ENCODE results near the gene SLC52A3.
"Not testable (repeated sequence)": the region's sequence is repeated elsewhere in the genome, so short reads cannot be mapped to it uniquely, and the experiment has no call there.

The SLC52A3 gene

DNA sequence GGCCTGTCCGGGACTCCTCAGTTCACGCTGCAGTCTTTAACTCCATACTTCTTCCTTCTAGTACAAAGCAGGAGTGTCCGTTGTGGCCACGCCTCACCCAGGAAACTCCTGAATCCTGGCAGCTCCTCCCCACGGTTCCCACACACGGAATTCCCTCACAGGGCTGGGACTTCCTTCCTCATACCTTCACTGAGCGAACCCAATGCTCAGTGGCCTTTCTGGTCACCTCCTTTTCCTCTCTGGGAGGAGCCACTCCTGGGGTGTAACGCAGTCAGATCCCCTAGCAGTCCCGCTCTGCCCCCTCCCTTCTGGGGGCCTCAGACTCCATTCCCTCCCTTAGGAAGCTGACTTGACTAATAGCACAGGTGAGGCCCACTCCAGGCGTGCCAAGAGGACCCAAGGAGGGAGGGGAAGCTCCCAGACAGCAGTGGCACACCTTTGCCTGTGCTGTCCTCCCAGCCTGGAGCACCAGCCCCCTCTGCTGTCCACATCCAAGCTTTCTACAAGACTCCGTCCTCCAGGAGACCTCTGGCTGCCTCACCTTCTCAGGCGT, at the start of gene SLC52A3:
Gene SLC52A3 (minus strand): TSS at position 75 of the 553 bp plus-strand sequence. CDS start 2,726 bp downstream, outside the sequence.
- DNase-seq = no peak

DNA sequence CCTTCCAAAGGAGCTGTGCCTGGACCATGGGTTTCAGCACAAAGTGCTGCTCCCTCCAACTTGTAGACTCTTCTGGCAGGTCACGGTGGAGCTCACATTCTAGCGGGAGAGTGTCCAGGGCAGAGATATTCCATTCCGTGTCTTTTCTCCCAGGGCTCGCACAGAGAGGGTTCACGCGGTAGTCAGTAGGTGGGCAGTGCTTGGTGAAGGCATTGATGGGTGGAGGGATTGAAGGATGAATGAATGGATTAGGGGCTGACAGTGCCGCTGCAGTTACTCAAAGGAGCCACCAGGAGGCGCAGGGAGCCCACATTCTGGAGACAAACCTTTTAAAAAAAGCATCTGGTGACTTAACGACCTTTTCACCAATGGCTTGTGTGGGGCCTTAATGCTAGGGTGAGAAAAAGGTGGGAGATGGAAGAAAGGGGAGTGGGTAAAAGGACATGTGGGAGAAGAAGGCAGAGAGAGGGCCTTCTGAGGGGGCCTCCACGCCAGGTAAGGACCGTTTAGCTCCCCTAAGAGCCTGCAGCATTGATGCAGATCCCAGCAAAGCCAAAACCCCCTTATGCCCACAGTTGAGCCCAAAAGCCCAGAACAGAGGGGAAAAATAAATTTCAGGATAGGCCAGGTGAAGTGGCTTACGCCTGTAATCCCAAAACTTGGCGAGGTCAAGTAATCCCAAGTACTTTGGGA, 47.8 kb upstream of the SLC52A3 start:
- no peak for DNase-seq

DNA sequence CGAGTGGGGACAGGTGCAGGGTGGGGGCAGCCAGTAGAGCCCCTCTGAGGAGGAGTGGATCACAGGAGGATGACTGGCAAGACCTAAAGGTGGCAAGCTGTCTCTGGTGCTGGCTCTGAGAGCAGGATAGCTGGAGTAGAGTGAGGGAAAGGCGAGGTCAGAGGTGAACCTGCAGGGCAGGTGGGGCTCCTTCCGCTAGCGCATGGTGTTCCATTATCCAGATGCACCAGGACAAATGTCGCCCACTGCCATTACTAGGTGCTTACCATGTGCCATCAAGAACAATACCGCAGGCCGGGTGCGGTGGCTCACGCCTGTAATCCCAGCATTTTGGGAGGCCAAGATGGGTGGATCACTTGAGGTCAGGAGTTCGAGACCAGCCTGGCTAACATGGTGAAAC, 46.9 kb upstream of the SLC52A3 start:
- DNase-seq = no peak

DNA sequence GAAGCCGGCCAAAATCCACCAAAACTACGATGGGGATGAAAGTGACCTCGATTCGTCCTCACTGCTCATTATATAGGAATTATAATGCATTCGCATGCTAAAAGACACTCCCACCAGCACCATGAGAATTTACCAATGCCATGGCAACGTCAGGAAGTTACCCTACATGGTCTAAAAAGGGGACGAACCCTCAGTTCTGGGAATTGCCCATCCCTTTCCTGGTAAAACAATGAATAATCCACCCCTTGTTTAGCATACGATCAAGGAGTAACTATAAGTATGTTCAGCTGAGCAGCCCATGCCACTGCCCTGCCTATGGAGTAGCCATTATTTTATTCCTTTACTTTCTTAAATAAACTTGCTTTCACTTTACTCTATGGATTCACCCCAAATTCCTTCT, 45.1 kb upstream of the SLC52A3 start:
- DNase-seq = no peak

DNA sequence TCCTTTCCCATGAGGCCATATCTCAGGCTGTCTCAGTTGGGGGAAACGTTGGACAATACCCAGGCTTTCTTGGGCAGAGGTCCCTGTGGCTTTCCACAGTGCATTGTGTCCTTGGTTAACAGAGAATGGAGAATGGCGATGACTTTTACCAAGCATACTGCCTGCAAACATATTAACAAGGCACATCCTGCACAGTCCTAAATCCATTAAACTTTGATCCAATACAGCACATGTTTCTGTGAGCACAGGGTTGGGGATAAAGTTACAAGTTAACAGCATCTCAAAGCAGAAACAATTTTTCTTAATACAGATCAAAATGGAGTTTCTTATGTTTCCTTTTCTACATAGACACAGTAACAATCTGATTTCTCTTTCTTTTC, 44.1 kb upstream of the SLC52A3 start:
- DNase-seq = not testable (repeated sequence)

DNA sequence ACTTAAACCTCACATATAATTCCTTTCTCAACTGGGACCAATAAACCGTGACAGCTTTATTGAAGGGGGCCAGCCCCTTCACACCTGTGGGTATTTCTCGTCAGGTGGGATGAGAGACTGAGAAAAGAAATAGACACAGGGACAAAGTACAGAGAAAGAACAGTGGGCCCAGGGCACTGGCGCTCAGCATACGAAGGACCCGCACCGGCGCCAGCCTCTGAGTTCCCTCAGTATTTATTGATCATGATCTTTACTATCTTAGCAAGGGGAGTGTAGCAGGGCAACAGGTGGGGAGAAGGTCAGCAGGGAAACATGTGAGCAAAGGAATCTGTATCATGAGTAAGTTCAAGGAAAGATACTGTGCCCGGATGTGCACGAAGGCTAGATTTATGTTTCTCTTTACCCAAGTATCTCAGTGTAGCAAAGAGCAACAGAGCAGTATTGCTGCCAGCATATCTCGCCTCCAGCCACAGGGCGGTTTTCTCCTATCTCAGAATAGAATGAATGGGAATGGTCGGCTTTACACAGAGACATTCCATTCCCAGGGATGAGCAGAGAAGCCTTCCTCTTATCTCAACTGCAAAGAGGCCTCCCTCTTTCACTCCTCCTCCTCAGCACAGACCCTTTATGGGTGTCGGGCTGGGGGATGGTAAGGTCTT, 43.6 kb upstream of the SLC52A3 start:
- DNase-seq = not testable (repeated sequence)

DNA sequence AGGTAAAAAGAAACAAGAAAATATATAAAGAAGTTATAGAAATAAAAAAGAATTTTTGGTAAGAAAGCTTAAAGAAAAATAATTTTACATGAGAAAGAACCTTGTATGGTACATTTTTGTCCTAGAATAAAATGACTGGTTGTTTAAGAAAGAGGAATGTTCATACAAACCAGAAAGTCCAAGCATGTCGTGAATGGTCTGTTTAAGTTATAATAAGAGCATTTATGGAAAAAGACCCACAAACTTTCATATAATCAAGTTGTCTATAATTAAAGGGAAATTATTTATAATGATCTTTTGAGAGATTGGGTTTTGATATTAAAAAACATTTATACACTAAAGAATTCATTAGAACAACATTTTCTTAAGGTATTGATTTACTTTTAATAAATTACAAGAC, 37.4 kb upstream of the SLC52A3 start:
- DNase-seq = no peak

DNA sequence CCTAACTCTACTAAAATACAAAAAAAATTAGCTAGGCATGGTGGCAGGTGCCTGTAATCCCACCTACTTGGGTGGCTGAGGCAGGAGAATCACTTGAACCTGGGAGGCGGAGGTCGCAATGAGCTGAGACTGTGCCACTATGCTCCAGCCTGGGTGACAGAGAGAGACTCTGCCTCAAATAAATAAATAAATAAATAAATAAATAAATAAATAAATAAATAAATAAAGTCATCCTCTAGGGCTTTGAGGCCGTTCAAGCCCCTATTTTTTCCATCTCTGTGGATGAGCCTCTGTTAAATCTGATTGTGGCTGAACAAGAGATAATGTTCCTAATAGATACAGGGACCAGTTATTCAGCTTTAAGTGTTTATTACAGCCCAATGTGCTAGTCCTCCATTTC, 33.4 kb upstream of the SLC52A3 start:
- no peak for DNase-seq

DNA sequence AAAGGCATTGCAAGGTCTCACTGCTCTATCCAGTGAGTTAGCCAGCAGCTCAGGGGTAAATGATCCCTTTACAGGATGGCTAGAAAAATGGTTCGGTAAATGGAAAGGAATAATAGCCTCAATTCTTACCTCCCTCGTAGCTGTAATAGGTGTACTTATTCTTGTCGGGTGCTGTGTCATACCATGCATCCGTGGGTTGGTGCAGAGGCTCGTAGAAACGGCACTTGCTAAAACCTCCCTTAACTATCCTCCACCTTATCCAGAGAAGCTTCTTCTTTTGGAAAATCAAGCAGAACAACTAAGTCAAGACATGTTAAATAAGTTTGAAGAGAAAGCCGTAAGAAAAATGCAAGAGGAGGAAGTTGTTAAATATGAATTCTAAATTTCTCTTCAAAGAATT, 31.7 kb upstream of the SLC52A3 start:
- not testable (repeated sequence) for DNase-seq

DNA sequence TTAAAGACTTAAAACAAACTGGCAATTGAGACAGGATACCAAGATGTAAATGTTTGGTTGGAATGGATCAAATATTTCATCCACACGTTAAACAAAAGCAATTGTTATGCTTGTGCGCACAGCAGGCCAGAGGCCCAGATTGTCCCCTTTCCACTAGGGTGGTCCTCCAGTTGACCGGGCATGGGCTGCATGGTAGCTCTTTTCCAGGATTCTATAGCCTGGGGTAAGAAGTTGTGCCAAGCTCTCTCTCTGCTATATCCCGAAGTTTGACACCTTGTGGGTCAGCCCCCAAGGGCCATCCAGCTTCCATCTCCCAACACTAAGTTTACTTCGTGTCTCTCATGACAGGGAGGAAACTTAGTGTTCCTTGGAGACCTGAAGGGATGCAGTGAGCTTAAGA, 30.4 kb upstream of the SLC52A3 start:
- not testable (repeated sequence) for DNase-seq

DNA sequence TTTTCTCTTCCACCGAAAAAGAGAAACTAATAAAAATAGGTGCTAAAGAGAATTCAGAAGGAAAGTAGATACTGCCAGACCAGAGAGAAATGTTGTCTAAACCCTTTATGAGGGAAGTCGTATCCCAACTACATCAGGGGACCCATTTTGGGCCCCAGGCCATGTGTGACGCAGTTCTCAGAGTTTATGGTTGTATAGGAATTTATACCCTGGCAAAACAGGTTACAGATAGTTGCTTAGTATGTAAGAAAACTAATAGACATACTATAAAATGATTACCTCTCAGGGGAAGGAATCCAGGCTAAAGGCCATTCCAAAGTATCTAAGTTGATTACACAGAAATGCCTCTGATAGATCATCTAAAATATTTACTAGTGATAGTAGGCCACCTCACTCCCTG, 28.6 kb upstream of the SLC52A3 start:
- no peak for DNase-seq

DNA sequence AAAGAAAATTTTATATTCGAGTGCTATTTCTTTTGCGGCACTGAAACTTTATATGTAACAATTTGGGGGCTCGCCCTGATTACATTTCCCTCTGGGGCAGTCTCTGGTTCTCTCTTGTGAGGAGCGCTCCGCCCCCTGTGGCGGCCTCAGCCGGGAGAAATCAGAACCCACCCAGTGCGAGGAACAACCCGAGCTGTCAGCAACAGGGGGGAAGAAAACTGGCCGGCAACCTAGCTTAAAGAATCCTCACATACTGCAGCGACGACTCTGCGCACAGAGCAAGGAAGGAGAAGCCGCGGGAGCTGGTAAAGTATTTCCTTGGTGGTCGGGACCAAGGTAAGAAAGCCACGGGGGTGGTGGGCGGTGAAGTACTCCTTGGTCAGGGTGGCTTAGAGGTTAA, 23.9 kb upstream of the SLC52A3 start:
- DNase-seq = no peak

DNA sequence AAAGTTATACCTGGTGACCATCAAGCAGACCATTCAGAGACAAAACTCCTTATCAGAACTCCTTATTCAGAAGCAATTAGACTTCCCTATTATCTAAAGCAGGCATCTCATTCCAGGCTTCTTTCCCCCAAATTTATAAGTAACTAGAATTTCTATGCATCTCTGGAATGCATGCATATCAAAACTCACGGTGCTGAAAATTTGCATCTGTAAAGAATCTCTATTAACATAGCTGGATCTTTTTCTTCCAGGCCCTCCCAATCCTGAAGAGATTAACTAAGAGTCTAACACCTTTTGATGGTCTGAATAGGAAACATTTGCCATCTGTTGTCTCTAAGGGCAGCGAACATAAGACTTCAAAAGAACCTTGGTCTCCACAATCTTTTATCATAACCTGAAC, 22.8 kb upstream of the SLC52A3 start:
- DNase-seq = no peak

DNA sequence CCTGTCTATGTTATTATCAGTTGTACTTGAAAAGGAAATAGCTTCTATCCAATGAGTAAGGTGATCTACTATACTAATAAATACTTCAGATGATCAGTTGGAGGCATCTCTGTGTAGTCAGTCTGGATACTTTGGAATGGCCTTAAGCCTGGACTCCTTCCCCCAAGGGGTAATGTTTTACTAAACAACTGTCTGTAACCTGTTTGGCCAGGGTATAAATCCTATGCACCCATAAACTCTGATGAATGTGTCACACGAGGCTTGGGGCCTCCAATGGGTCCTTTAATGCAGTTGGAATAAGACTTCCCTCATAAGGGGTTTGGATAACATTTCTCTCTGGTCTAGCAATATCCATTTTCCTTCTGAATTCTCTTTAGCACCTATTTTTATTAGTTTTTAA, 19.5 kb upstream of the SLC52A3 start:
- DNase-seq = no peak

DNA sequence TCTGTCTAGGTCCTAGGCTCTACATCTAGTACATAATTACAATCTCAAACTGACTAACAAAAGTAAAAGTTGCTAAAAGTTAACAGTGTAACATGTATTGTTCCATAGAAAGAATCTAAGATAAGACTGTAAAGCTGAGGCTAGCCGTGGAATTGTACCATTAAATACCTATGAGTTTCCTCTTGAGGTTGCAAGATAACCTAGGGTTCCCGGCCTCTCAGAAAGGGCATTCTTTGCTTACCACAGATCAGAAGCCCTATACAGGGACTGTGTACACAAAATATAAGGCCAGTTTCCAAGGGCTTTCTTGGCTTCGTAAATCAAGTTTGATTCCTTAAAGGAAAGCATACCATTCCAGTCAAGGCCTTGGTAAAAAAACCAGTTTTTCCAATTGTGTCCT, 11.5 kb upstream of the SLC52A3 start:
- no peak for DNase-seq

DNA sequence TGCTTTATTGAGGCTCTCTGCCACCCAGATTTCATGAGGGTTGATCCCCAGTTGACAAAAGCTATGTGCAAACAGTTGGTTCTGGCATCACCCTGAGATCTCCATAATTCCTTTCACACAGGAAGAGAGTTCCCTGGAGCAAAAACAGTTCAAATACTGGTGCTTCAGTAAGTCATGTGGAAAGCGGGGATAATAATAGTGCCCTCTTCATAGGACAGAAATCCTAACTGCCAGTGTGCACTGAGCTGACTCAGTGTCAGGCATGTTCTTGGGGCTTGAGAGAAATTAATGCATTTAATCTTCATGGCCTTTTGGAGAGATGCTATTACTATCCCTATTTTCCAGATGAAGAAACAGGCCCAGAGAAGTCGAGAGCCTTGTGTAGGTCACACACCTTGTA, 7.9 kb upstream of the SLC52A3 start:
- no peak for DNase-seq

DNA sequence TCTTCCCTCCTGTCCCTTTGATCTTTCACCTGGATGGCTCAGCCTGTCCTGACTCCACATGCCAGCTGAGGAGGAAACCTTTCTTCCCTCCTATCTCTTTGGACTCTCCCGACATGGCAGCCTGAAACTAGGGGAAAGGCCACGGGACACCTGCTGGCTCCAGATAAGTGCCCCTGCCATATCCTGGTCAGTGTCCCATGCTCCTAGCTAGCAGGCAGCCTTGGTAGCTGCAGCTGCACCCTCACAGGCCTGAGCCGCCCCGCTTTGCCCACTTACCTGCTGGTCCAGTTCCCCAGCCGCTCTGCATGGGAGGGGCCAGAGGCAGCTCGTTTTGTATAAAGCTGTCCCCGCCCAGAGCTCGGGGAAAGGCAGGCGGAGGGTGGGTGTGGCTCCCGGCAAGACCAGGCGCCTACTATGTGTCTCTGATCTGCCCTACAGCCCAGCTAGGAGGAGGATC, 7.4 kb upstream of the SLC52A3 start:
- no peak for DNase-seq

DNA sequence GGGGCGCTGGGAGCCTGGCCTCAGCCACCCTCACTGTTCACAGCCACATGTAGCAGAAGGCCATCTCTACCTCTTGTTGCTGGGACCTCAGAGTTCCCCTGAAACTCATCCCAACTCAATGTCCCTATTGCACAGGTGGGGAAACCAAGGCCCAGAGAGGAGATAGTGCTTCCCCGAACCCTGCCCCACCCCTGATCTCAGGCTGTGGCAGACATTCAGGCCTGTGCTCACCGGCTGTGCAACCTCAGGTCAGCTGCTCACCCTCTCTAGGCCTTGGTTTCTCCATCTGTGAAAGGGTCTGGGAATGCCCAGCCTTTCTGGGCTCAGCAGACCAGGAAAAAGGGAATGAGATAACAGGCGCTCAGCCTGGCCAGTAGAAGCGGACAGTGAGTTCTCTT, 6.4 kb upstream of the SLC52A3 start:
- DNase-seq = no peak

DNA sequence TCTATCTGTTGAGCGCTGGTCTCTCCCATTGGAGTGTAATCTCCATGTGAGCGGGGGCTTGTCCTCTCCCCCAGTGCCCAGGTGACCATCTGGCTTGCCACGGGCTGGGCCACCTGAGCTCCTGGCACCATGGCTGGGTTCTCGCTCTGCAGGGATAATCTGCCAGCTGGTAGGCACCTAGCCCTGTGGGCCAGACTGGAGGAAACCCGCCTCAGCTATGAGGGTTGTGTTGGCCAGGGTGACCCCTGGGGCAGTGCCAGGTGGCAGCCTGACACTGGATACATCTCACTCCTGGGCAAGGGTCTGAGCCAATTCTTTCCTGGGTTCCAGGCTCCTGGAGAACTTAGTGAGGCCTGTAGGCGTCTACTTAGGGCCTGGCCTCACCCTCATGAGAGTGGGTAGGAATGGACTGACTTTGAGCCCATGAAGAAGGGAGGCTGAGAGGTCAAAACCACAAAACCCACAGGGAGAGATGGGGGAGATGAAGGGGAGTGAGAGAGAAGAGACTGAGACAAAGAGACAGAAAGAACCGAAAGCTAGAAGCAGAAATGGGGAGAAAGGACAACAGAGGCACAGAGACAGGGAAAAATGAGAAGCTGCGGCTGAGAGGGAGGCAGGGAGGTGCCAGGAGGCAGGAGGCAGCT, 5.8 kb upstream of the SLC52A3 start:
- no peak for DNase-seq

DNA sequence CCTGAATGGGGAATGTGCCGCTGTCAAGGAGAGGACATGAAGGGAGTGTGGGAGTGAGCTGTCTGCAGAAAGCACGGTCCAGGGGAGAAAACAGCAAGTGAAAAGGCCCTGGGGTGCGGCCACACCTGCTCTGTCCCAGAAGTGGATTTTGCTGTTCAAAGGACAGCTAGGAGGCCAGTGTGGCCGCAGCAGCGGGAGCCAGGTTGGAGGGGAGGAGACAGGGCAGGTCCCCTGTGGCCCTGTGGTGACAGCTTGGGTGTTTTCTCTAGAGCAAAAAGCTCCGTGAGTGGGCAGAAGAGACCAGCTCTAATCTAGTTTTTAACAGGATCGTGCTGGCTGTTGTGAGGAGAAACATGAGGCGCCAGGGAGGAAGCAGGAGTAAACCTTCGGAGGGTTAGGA, 4.5 kb upstream of the SLC52A3 start:
- no peak for DNase-seq

DNA sequence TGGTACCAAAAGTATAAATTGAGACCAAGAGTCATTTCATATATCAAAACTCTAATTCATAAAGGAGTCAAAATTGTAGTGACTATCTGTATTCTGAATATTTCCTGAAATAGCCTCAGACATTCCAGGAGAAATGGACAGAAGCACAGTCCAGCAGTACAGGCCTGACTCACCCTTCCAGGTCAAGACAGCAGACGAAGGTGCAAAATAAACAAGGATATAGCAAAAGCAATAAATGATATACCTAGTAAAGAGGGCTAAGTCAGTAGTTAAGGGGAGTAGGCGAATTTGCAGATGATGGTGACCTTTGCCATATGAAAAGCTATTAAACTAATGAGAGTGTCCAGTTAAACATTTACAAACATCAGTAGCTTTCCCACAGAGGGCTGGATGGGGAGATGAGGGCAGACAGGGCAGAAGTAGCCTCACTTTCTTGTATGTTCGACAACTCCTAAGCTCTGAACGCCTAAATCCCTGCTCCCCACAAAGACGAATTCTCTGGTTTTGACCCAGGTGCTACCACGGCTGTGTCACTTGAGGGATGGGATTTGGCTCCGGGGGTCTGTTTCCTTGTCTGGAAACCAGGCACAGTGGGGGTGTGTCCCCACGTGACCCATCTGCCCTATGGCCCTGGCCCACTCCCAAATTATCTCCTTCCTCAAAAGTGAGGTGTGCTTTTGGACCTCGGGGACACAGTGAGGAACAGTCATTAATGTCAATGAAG, 3.6 kb upstream of the SLC52A3 start:
- DNase-seq = no peak

DNA sequence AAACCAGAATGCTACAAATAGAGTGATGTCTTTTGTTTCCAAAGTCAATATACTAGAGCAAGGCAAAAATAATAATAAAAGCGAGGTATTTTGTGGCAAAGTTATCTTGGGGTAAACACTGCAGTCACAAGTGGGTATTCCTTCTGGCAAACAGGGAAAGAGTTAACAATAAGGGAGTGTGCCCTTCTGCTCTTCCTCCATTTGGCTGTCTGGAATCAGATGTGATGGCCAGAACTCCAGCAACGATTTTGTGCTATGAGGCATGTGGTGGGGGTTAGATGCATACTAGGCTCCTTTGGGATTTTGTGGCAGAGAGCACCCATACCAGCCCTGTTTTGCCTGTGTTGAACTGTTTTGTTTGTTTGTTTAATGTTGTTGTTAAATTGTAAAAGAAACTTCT, 2.4 kb upstream of the SLC52A3 start:
- DNase-seq = no peak

DNA sequence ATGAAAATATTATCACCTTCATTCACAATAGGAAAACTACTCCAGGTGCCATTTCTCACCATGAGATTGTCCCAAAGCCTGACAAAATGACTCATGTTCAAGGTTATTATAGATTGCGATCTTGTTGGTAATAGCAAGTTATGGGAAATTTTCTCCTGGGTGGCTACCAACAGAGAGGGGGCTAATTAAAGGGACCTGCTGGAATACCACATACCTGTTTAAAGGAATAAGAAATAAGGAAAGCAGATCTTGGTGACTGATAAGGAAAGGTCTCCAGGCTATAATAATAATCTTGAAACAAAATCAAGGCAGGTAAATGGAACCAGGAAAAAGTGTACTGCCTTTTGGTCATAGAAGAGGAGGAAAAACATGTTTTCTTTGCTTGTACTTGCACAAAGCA, 1.4 kb downstream of the SLC52A3 start:
- no peak for DNase-seq

Data from NCI-H1417 treated with DMSO at 0.1 percent for 48 hours (cell line).